ENCODE data around the gene RPAP2. TPM values are rescaled to one million over a fixed set of nuclear protein-coding genes. Genes with fewer than 3 reads are reported as not detected.

The RPAP2 gene
- polyA plus RNA-seq, 3 donors = 4.4 to 7.8 (median 7.3) TPM

GRCh38 chr1:92317836-92318493 is 19.1 kb downstream of the RPAP2 start:
- no peaks in the 10 kb centered on the region for H3K4me1 Mint-ChIP-seq
- H3K4me3 Mint-ChIP-seq = no peak overlapping the region
- no peaks in the 10 kb centered on the region for H3K79me2 ChIP-seq (ENCODE audit: insufficient read depth, low read length)
- H3K27ac ChIP-seq (ENCODE audit: low read depth in 1 of 2, low read length in 2 of 2) = no peak overlapping the region
- H3K9me3 ChIP-seq (replicated peaks in 1 of 2; ENCODE audit: control insufficient read depth in 1 of 2, insufficient read depth in 1 of 2, low read length in 2 of 2) = no peaks in the 10 kb centered on the region
- no peak overlapping the region for H3K9ac ChIP-seq (ENCODE audit: insufficient read depth, low read length, poor library complexity, severe bottlenecking)
- H3K9me3 Mint-ChIP-seq = peaks cover 0 to 2% (median 0%) of the 10 kb centered on the region in 7 donors
- no peaks in the 10 kb centered on the region for H3K27me3 Mint-ChIP-seq (ENCODE audit: low read depth in 3 of 3)
- H3K4me2 ChIP-seq (replicated peaks; ENCODE audit: extremely low read depth, low read length, poor library complexity, severe bottlenecking) = no peak overlapping the region
- H3K36me3 ChIP-seq (replicated peaks in 1 of 2; ENCODE audit: control insufficient read depth in 1 of 2, insufficient read depth in 2 of 2, low read length in 2 of 2) = peaks cover 6 to 26% of the 10 kb centered on the region in 2 donors
- WGBS (ENCODE audit: insufficient coverage) = 51% methylated on average over 2 of the region's 3 CpGs
- H3K27me3 ChIP-seq (ENCODE audit: control insufficient read depth in 2 of 2, insufficient read depth in 2 of 2, low read length in 2 of 2) = no peaks in the 10 kb centered on the region
- H2AFZ ChIP-seq (ENCODE audit: insufficient read depth, low read depth, low read length, poor library complexity, severe bottlenecking) = no peak overlapping the region
- H3K4me1 ChIP-seq (ENCODE audit: control insufficient read depth in 1 of 2, insufficient read depth in 2 of 2, low read length in 2 of 2) = no peaks in the 10 kb centered on the region
- no peak for DNase-seq
- no peak overlapping the region for H3K4me3 ChIP-seq (replicated peaks in 1 of 3; ENCODE audit: low read depth in 2 of 3, low read length in 3 of 3)
- intact Hi-C loops (cut with micrococcal nuclease) = no loop called here
- H3K36me3 Mint-ChIP-seq = peaks cover 26 to 38% of the 10 kb centered on the region in 2 donors
- H4K20me1 ChIP-seq (ENCODE audit: insufficient read depth, low read length) = no peaks in the 10 kb centered on the region
- H3K27ac Mint-ChIP-seq = no peak overlapping the region
- TF ChIP-seq, protein P1, sequence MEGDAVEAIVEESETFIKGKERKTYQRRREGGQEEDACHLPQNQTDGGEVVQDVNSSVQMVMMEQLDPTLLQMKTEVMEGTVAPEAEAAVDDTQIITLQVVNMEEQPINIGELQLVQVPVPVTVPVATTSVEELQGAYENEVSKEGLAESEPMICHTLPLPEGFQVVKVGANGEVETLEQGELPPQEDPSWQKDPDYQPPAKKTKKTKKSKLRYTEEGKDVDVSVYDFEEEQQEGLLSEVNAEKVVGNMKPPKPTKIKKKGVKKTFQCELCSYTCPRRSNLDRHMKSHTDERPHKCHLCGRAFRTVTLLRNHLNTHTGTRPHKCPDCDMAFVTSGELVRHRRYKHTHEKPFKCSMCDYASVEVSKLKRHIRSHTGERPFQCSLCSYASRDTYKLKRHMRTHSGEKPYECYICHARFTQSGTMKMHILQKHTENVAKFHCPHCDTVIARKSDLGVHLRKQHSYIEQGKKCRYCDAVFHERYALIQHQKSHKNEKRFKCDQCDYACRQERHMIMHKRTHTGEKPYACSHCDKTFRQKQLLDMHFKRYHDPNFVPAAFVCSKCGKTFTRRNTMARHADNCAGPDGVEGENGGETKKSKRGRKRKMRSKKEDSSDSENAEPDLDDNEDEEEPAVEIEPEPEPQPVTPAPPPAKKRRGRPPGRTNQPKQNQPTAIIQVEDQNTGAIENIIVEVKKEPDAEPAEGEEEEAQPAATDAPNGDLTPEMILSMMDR (IDR thresholded peaks at IDR 0.05) = no peak

GRCh38 chr1:92323473-92324453 is 24.9 kb downstream of the RPAP2 start:
- Histone ChIP-seq H2AFZ (ENCODE audit: insufficient read depth, low read depth, low read length, poor library complexity, severe bottlenecking) (no peak overlapping the region), H3K27me3 (ENCODE audit: control insufficient read depth in 2 of 2, insufficient read depth in 2 of 2, low read length in 2 of 2) (no peaks in the 10 kb centered on the region), H3K27ac (ENCODE audit: low read depth in 1 of 2, low read length in 2 of 2) (no peak overlapping the region), H3K4me3 (replicated peaks in 1 of 3; ENCODE audit: low read depth in 2 of 3, low read length in 3 of 3) (no peak overlapping the region), H3K4me2 (replicated peaks; ENCODE audit: extremely low read depth, low read length, poor library complexity, severe bottlenecking) (no peak overlapping the region), H3K9me3 (replicated peaks in 1 of 2; ENCODE audit: control insufficient read depth in 1 of 2, insufficient read depth in 1 of 2, low read length in 2 of 2) (peaks cover 11 to 27% of the 10 kb centered on the region in 2 donors), H3K4me1 (ENCODE audit: control insufficient read depth in 1 of 2, insufficient read depth in 2 of 2, low read length in 2 of 2) (no peaks in the 10 kb centered on the region), H3K36me3 (replicated peaks in 1 of 2; ENCODE audit: control insufficient read depth in 1 of 2, insufficient read depth in 2 of 2, low read length in 2 of 2) (peaks cover 28 to 64% of the 10 kb centered on the region in 2 donors), H4K20me1 (ENCODE audit: insufficient read depth, low read length) (no peaks in the 10 kb centered on the region), H3K79me2 (ENCODE audit: insufficient read depth, low read length) (no peaks in the 10 kb centered on the region), H3K9ac (ENCODE audit: insufficient read depth, low read length, poor library complexity, severe bottlenecking) (no peak overlapping the region)
- DNase-seq = no peak
- Mint-ChIP-seq H3K36me3 (peaks cover 62 to 76% of the 10 kb centered on the region in 2 donors), H3K9me3 (peaks cover 24 to 30% (median 29%) of the 10 kb centered on the region in 7 donors), H3K27me3 (ENCODE audit: low read depth in 3 of 3) (no peaks in the 10 kb centered on the region), H3K4me3 (no peak overlapping the region), H3K27ac (no peak overlapping the region), H3K4me1 (no peaks in the 10 kb centered on the region)
- TF ChIP-seq, protein P1 (IDR thresholded peaks at IDR 0.05) = no peak
- 100% methylated on average over 1 of the region's 7 CpGs for WGBS (ENCODE audit: insufficient coverage)
- intact Hi-C loops (cut with micrococcal nuclease) = no loop called here
